Fibroblast of the aortic adventitia (primary cell): ENCODE results near the gene PHIP. TPM values are rescaled to one million over a fixed set of nuclear protein-coding genes. Genes with fewer than 3 reads are reported as not detected.

Experiments
- DNase-seq: peaks from one replicate; pipeline ENCODE4 v3.0.0-alpha.2; 2010; ENCODE audit warnings: low read depth
- H3K4me3 ChIP-seq: 2 replicates; pipeline ENCODE4 v1.5.1; 2011; ENCODE audit warnings: low read depth, mild to moderate bottlenecking, control low read depth, low read length, moderate library complexity
- CTCF ChIP-seq: IDR thresholded peaks from 2 replicates; pipeline ENCODE4 v1.5.1; 2011; ENCODE audit warnings: mild to moderate bottlenecking, low read length, control low read depth, inconsistent platforms; ENCODE audit not compliant: insufficient read depth
- total RNA-seq: library from RNA; depleted of rRNA; stranded (reverse); fragments of >200 nt; gene quantifications from 2 replicates; pipeline ENCODE4 v1.2.3, GENCODE V29; 2012; ENCODE audit warnings: low replicate concordance

PHIP gene
- total RNA-seq, 1 donor, result 34.3 TPM

- TF ChIP-seq CTCF, result no peak
- H3K4me3 ChIP-seq, result no peak overlapping the region
- no peak for DNase-seq
These were observed 15.3 kb downstream of the PHIP start for GRCh38 chr6:79062708-79063107.

- H3K4me3 ChIP-seq, result no peak overlapping the region
- DNase-seq, result no peak
- TF ChIP-seq CTCF, result no peak
These were observed 20.3 kb downstream of the PHIP start for GRCh38 chr6:79057746-79058145.

- DNase-seq, result no peak
- H3K4me3 ChIP-seq, result no peak overlapping the region
- no peak for TF ChIP-seq CTCF
These were observed 21.8 kb downstream of the PHIP start for GRCh38 chr6:79056226-79056625.

GRCh38 chr6:79048611-79049010, 29.4 kb downstream of the PHIP start:
- peak; percentile 60 for TF ChIP-seq CTCF
- H3K4me3 ChIP-seq, result no peak overlapping the region
- peak; percentile 35 for DNase-seq

GRCh38 chr6:79047072-79047471, 31.0 kb downstream of the PHIP start:
- TF ChIP-seq CTCF, result no peak
- no peak for DNase-seq
- H3K4me3 ChIP-seq, result no peak overlapping the region

GRCh38 chr6:79045966-79046365, 32.1 kb downstream of the PHIP start:
- DNase-seq, result no peak
- no peak overlapping the region for H3K4me3 ChIP-seq
- TF ChIP-seq CTCF, result no peak

GRCh38 chr6:79042799-79043126, 35.3 kb downstream of the PHIP start:
- no peak for TF ChIP-seq CTCF
- no peak overlapping the region for H3K4me3 ChIP-seq
- no peak for DNase-seq
